Gastrocnemius medialis (tissue), 4 donors: Measurements from ENCODE around the gene RNF167. TPM values are rescaled to one million over a fixed set of nuclear protein-coding genes. Genes with fewer than 3 reads are reported as not detected.

ENCODE experiments used
- ATAC-seq, 2 donors: fragments of 150-250 bp; one replicate each; pipeline ENCODE4 v1.9.1; 2016
- DNase-seq, 2 donors: peaks; one replicate each; pipeline ENCODE4 v3.0.0-alpha.2; 2019
- H3K27ac ChIP-seq, 4 donors: fragments of 200-600 bp; sonication (generic); 1 replicate in 1 of 4; 2 replicates in 3 of 4; pipeline ENCODE4 v1.5.1; 2016 to 2018; ENCODE audit warnings: mild to moderate bottlenecking in 2 of 4, moderate library complexity in 1 of 4
- H3K27me3 ChIP-seq, 3 donors: fragments of 200-600 bp; sonication (generic) in 2 of 3; 1 replicate in 1 of 3; 2 replicates in 2 of 3; pipeline versions ENCODE4 v1.5.1 to v1.6.0; 2016 to 2019; ENCODE audit warnings: mild to moderate bottlenecking in 1 of 3, moderate library complexity in 1 of 3
- H3K36me3 ChIP-seq, 2 donors: fragments of 200-600 bp; sonication (generic) in 1 of 2; one replicate each; pipeline ENCODE4 v1.5.1; 2017 to 2018
- H3K4me1 ChIP-seq, 2 donors: fragments of 200-600 bp; sonication (generic) in 1 of 2; one replicate each; pipeline ENCODE4 v1.5.1; 2016 to 2017; ENCODE audit warnings: mild to moderate bottlenecking in 2 of 2
- H3K4me3 ChIP-seq, 4 donors: fragments of 200-600 bp; sonication (generic) in 3 of 4; 1 replicate in 1 of 4; 2 replicates in 3 of 4; pipeline ENCODE4 v1.5.1; 2016 to 2019; ENCODE audit warnings: mild to moderate bottlenecking in 2 of 4
- H3K9me3 ChIP-seq, 3 donors: fragments of 200-600 bp; sonication (generic) in 2 of 3; 1 replicate in 1 of 3; 2 replicates in 2 of 3; pipeline ENCODE4 v1.5.1; 2016 to 2019
- CTCF ChIP-seq, 5 experiments: fragments of 450-650 bp in 3 of 5; fragments of 200-600 bp in 2 of 5; sonication (generic) in 2 of 5; IDR thresholded peaks in 4 of 5; conservative IDR thresholded peaks in 1 of 5; 1 replicate in 4 of 5; 2 replicates in 1 of 5; pipeline ENCODE4 v1.5.1; 2016 to 2019; ENCODE audit warnings: antibody characterized with exemption in 5 of 5, mild to moderate bottlenecking in 3 of 5, moderate library complexity in 3 of 5
- POLR2A ChIP-seq, 2 donors: fragments of 450-650 bp; IDR thresholded peaks; one replicate each; pipeline ENCODE4 v1.6.1; 2017; ENCODE audit warnings: antibody characterized with exemption in 2 of 2, mild to moderate bottlenecking in 2 of 2, moderate library complexity in 2 of 2
- in situ Hi-C, 4 donors: fragments of 200-750 bp; cut with MboI; loops; one replicate each; pipeline versions ENCODE4 v1.15.0 to v1.8.0; 2017; ENCODE audit warnings: low sequenced_read_pairs in 4 of 4
- intact Hi-C: fragments of 100-400 bp; cut with DNase I; formaldehyde crosslinking; loops from one replicate; pipeline ENCODE4 v1.15.1; 2023; ENCODE audit warnings: low total_unique reads
- total RNA-seq, 4 donors: library from RNA; depleted of rRNA; stranded (reverse); fragments of >200 nt; gene quantifications; one replicate each; pipeline versions ENCODE4 v1.1.0 to v1.2.3, GENCODE V29; 2016

The RNF167 gene
- total RNA-seq, 4 donors from 2014 or later, result 51.2 to 99.5 (median 75.2) TPM

DNA sequence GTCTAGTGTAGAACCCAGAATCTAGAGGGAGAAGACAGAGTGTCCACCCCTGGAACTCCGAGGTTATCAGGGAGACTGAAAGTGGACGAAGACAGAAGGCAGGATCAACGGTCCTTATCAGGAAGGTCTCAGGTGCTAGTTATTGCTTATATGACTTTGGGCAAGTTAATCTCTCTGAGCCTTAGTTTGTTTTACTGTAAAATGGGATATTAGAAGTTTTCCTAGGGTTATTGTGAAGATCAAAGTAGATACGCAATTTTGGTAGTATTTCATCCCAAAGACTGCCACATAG lies 1.2 kb downstream of the RNF167 start:
- intact Hi-C loops, result loop anchor here (2.0 kb wide), 3 partner anchors 26 to 60 kb away; partner anchors contain the start of genes CAMTA2 and SPAG7
- Histone ChIP-seq H3K36me3 (peaks cover 0 to 51% of the 10 kb centered on the region in 2 donors), H3K27me3 (no peaks in the 10 kb centered on the region), H3K4me1 (peaks cover 53 to 55% of the 10 kb centered on the region in 2 donors), H3K4me3 (peak overlapping the region; percentile 91 to 98 (median 92)), H3K27ac (peak overlapping the region; percentile 94 to 97 (median 94)), H3K9me3 (no peaks in the 10 kb centered on the region)
- in situ Hi-C loops, result no loop called here
- ATAC-seq (no peak), DNase-seq (no peak)
- TF ChIP-seq POLR2A (IDR thresholded peaks at IDR 0.05), result no peak
- TF ChIP-seq CTCF (IDR thresholded peaks at IDR 0.05 in 4 of 5, conservative IDR thresholded peaks at IDR 0.05 in 1 of 5), result no peak

DNA sequence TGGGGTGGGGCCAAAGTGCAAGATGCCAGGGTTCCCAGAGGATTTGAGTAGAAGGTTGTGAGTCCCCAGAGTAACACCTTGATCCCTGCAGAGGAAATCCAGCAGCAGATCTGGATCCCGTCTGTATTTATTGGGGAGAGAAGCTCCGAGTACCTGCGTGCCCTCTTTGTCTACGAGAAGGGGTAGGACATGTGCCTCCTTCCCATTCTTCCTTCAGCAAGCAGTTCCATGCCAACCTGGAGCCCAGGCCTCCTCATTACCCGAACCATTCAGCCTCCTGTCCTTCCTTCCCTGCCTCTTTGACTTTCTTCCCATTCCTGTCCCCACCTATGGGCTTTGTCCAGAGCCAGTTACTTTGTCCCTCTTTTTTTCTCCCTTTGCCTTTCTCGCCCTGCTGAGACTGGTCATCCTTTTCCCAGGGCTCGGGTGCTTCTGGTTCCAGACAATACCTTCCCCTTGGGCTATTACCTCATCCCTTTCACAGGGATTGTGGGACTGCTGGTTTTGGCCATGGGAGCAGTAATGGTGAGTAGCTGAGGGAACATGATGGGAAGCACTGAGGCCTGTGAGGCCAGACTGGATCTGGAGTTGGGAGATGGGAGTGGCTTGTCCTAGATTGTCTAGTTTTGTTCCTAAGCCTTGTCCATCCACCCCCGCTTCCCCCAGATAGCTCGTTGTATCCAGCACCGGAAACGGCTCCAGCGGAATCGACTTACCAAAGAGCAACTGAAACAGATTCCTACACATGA lies 2.9 kb downstream of the RNF167 start:
- Histone ChIP-seq H3K4me3 (no peak overlapping the region), H3K4me1 (peaks cover 52 to 56% of the 10 kb centered on the region in 2 donors), H3K27ac (peak overlapping the region; percentile 96 to 100 (median 98)), H3K9me3 (no peaks in the 10 kb centered on the region), H3K27me3 (no peaks in the 10 kb centered on the region), H3K36me3 (peaks cover 0 to 46% of the 10 kb centered on the region in 2 donors)
- intact Hi-C loops (no loop called here), in situ Hi-C loops (no loop called here)
- TF ChIP-seq CTCF (IDR thresholded peaks at IDR 0.05 in 4 of 5, conservative IDR thresholded peaks at IDR 0.05 in 1 of 5), result no peak
- TF ChIP-seq POLR2A (IDR thresholded peaks at IDR 0.05), result no peak
- DNase-seq (no peak), ATAC-seq (no peak)

DNA sequence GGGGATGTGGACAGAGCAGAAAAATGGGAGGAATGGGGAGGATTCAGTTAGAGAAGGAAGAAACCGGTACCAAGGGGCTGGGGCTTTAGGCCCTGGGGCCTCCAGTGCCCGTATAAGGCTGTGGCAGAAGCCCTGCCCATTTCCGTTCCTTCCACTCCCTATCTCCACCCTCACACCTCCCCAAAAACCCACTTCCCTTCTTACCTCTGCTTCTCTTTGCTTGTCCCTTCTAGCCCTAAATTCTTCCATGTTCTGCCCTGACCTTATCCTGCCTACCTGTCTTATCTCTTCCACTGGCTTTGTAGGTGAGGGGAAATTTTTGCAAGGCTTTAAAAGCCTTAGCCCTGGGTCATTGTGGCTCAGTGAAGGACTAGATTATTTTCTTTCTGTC lies 4.1 kb downstream of the RNF167 start:
- ATAC-seq, result no peak
- peak overlapping the region; percentile 96 to 100 (median 98) for H3K27ac ChIP-seq
- H3K27me3 ChIP-seq, result no peaks in the 10 kb centered on the region
- intact Hi-C loops, result no loop called here
- no peak overlapping the region for H3K4me3 ChIP-seq
- in situ Hi-C loops, result no loop called here
- H3K9me3 ChIP-seq, result no peaks in the 10 kb centered on the region
- H3K4me1 ChIP-seq, result peaks cover 40 to 44% of the 10 kb centered on the region in 2 donors
- peaks cover 0 to 40% of the 10 kb centered on the region in 2 donors for H3K36me3 ChIP-seq
- TF ChIP-seq CTCF (IDR thresholded peaks at IDR 0.05 in 4 of 5, conservative IDR thresholded peaks at IDR 0.05 in 1 of 5), result no peak
- DNase-seq, result no peak

- in situ Hi-C loops, result no loop called here
- DNase-seq (no peak), ATAC-seq (no peak)
- Histone ChIP-seq H3K9me3 (no peaks in the 10 kb centered on the region), H3K4me3 (peak overlapping the region in 2 of 4 donors; percentile 6 to 9), H3K27me3 (no peaks in the 10 kb centered on the region), H3K27ac (peak overlapping the region; percentile 96 to 100 (median 98)), H3K4me1 (peaks cover 39 to 41% of the 10 kb centered on the region in 2 donors), H3K36me3 (peaks cover 0 to 40% of the 10 kb centered on the region in 2 donors)
- intact Hi-C loops, result no loop called here
- TF ChIP-seq CTCF (IDR thresholded peaks at IDR 0.05 in 4 of 5, conservative IDR thresholded peaks at IDR 0.05 in 1 of 5), result no peak
- no peak for TF ChIP-seq POLR2A (IDR thresholded peaks at IDR 0.05)
These were observed 4.6 kb downstream of the RNF167 start for GRCh38 chr17:4944554-4945175.
